NCI-H226 (cell line): ENCODE data around the gene TRIM44.

Source experiments
- DNase-seq: peaks from one replicate; pipeline ENCODE4 v3.0.0-alpha.2; 2015

TRIM44 gene

GRCh38 chr11:35794333-35794732, 131.8 kb downstream of the TRIM44 start:
- DNase-seq: no peak

GRCh38 chr11:35794850-35795249, 132.3 kb downstream of the TRIM44 start:
- peak; percentile 68 for DNase-seq

- DNase-seq: peak; percentile 82
Observed at GRCh38 chr11:35796562-35796961, 134.0 kb downstream of the TRIM44 start.

GRCh38 chr11:35798423-35798822, 135.8 kb downstream of the TRIM44 start:
- DNase-seq: peak; percentile 36

GRCh38 chr11:35798983-35799382, 136.4 kb downstream of the TRIM44 start:
- no peak for DNase-seq

- DNase-seq: no peak
Observed at GRCh38 chr11:35799655-35800054, 137.1 kb downstream of the TRIM44 start.

- no peak for DNase-seq
Observed at GRCh38 chr11:35800970-35801953, 138.7 kb downstream of the TRIM44 start.

GRCh38 chr11:35802221-35802620, 139.6 kb downstream of the TRIM44 start:
- DNase-seq: no peak

GRCh38 chr11:35802672-35803071, 140.1 kb downstream of the TRIM44 start:
- DNase-seq: no peak

GRCh38 chr11:35803115-35803514, 140.5 kb downstream of the TRIM44 start:
- no peak for DNase-seq

- DNase-seq: no peak
Observed at GRCh38 chr11:35804451-35805040, 142.0 kb downstream of the TRIM44 start.

GRCh38 chr11:35809561-35809960, 147.0 kb downstream of the TRIM44 start:
- no peak for DNase-seq

- no peak for DNase-seq
Observed at GRCh38 chr11:35810045-35810645, 147.6 kb downstream of the TRIM44 start.

- no peak for DNase-seq
Observed at GRCh38 chr11:35811783-35812182, 149.2 kb downstream of the TRIM44 start.

- DNase-seq: no peak
Observed at GRCh38 chr11:35812828-35813227, 150.3 kb downstream of the TRIM44 start.

- DNase-seq: no peak
Observed at GRCh38 chr11:35814081-35814695, 151.6 kb downstream of the TRIM44 start.

GRCh38 chr11:35814720-35815305, 152.2 kb downstream of the TRIM44 start:
- no peak for DNase-seq

- DNase-seq: no peak
Observed at GRCh38 chr11:35815556-35816315, 153.2 kb downstream of the TRIM44 start.

GRCh38 chr11:35820614-35821013, 158.0 kb downstream of the TRIM44 start:
- DNase-seq: no peak

- DNase-seq: peak; percentile 74
Observed at GRCh38 chr11:35822815-35823495, 160.4 kb downstream of the TRIM44 start.

- no peak for DNase-seq
Observed at GRCh38 chr11:35823742-35824298, 161.2 kb downstream of the TRIM44 start.
